Kidney (tissue), 14 donors: ENCODE results near the gene PPFIA2. TPM values are rescaled to one million over a fixed set of nuclear protein-coding genes. Genes with fewer than 3 reads are reported as not detected.

Experiments
- DNase-seq, 5 donors: peaks; one replicate each; pipeline ENCODE4 v3.0.0-alpha.2; 2013 to 2020
- FAIRE-seq: peaks from 2 replicates; lab custom pipeline; 2012; peaks lifted over from hg19 to GRCh38; lab: Jason Lieb, UNC
- H3K27ac ChIP-seq, 2 donors: one replicate each; pipeline ENCODE4 v1.7.0; 2013; ENCODE audit warnings: low read depth in 2 of 2, low read length in 2 of 2, inconsistent platforms in 1 of 2
- H3K27me3 ChIP-seq: one replicate; pipeline ENCODE4 v1.7.1; 2013; ENCODE audit warnings: low read length, inconsistent platforms; ENCODE audit not compliant: control insufficient read depth, insufficient read depth
- H3K36me3 ChIP-seq, 3 donors: one replicate each; pipeline versions ENCODE4 v1.7.0 to v1.7.1; 2013; ENCODE audit warnings: low read length in 3 of 3, control low read depth in 1 of 3, inconsistent platforms in 1 of 3; ENCODE audit not compliant: insufficient read depth in 3 of 3, control insufficient read depth in 2 of 3
- H3K4me1 ChIP-seq, 3 donors: one replicate each; pipeline versions ENCODE4 v1.7.0 to v1.7.1; 2013; ENCODE audit warnings: low read length in 3 of 3, inconsistent platforms in 1 of 3, low read depth in 1 of 3; ENCODE audit not compliant: control insufficient read depth in 2 of 3, insufficient read depth in 2 of 3
- H3K4me3 ChIP-seq, 3 donors: one replicate each; pipeline versions ENCODE4 v1.7.0 to v1.8.1; 2013; ENCODE audit warnings: low read length in 3 of 3, control low read depth in 1 of 3, inconsistent platforms in 1 of 3
- H3K9ac ChIP-seq, 3 donors: one replicate each; pipeline versions ENCODE4 v1.7.0 to v1.7.1; 2013; ENCODE audit warnings: low read length in 3 of 3, control low read depth in 1 of 3, inconsistent platforms in 1 of 3
- H3K9me3 ChIP-seq, 3 donors: one replicate each; pipeline versions ENCODE4 v1.7.0 to v1.7.1; 2013; ENCODE audit warnings: low read length in 3 of 3, control low read depth in 1 of 3, inconsistent platforms in 1 of 3; ENCODE audit not compliant: control insufficient read depth in 2 of 3, insufficient read depth in 1 of 3
- intact Hi-C: fragments of 100-400 bp; cut with DNase I; formaldehyde crosslinking; loops from one replicate; pipeline ENCODE4 v1.11.1; 2022
- polyA plus RNA-seq: library from polyadenylated mRNA; stranded (reverse); fragments of 350-450 nt; fragmentation: Illumina TruSeq; extraction: RNeasy Lipid Tissue Mini Kit (QIAGEN cat#74804); gene quantifications from one replicate; pipeline ENCODE4 v1.2.3, GENCODE V29; 2014; ENCODE audit warnings: low read depth, low replicate concordance; ENCODE audit not compliant: insufficient read depth
- total RNA-seq: library from RNA; stranded (reverse); fragmentation: NEBNext Ultra II Directional; extraction: Animal tissue kit (Norgen Biotek cat#: 25700); gene quantifications from one replicate; pipeline ENCODE4 v1.2.1, GENCODE V29; 2021
- TF ChIP-seq, protein P1 (sequence below): IDR thresholded peaks from 3 replicates; pipeline ENCODE4 v1.5.1; 2012; ENCODE audit warnings: mild to moderate bottlenecking, moderate library complexity, borderline replicate concordance; ENCODE audit not compliant: insufficient read depth; ENCODE audit errors: extremely low read depth
- donor health status: control.
- donor health status: control.
- donor health status: control.
- donor health status: control.
- donor health status: control.
- donor health status: DM: yes; HTN: yes; CAD: no.
- donor health status: Normal renal cell carcinoma (clear cell type).

The PPFIA2 gene
- total and polyA plus RNA-seq, 2 donors from 2014 or later = 2.8 to 9.4 TPM

DNA sequence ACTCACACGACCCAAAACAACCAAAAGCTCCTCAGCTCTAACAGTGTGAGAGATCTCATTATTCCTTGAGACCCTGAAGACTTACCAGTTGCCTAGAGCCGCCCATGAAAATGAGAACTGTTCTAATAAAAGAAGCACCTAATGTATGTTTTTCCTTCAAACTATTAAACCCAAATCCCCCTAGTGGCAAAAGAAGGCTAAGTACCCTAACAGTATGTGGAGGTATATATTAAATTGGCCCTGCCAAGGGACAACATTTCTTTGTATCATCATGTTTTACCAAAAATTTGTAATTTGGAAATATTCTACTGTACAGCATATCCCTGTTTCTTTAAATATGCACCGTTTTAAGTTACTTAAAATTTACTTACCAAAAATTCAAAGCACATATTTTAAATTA is 38.0 kb upstream of the PPFIA2 start:
- TF ChIP-seq, protein P1, sequence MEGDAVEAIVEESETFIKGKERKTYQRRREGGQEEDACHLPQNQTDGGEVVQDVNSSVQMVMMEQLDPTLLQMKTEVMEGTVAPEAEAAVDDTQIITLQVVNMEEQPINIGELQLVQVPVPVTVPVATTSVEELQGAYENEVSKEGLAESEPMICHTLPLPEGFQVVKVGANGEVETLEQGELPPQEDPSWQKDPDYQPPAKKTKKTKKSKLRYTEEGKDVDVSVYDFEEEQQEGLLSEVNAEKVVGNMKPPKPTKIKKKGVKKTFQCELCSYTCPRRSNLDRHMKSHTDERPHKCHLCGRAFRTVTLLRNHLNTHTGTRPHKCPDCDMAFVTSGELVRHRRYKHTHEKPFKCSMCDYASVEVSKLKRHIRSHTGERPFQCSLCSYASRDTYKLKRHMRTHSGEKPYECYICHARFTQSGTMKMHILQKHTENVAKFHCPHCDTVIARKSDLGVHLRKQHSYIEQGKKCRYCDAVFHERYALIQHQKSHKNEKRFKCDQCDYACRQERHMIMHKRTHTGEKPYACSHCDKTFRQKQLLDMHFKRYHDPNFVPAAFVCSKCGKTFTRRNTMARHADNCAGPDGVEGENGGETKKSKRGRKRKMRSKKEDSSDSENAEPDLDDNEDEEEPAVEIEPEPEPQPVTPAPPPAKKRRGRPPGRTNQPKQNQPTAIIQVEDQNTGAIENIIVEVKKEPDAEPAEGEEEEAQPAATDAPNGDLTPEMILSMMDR = peak; percentile 0
- H3K9ac ChIP-seq = no peak overlapping the region
- FAIRE-seq (no peak), DNase-seq (no peak)
- H3K4me3 ChIP-seq = no peak overlapping the region
- peaks cover 0 to 3% (median 0%) of the 10 kb centered on the region in 3 donors for H3K4me1 ChIP-seq
- H3K36me3 ChIP-seq = no peaks in the 10 kb centered on the region
- intact Hi-C loops = no loop called here
- no peak overlapping the region for H3K27ac ChIP-seq
- H3K9me3 ChIP-seq = no peaks in the 10 kb centered on the region
- no peaks in the 10 kb centered on the region for H3K27me3 ChIP-seq

GRCh38 chr12:81792666-81793065 is 33.5 kb upstream of the PPFIA2 start:
- H3K36me3 ChIP-seq = no peaks in the 10 kb centered on the region
- no peaks in the 10 kb centered on the region for H3K27me3 ChIP-seq
- no peaks in the 10 kb centered on the region for H3K4me1 ChIP-seq
- no peak for DNase-seq
- H3K9me3 ChIP-seq = no peaks in the 10 kb centered on the region
- FAIRE-seq = no peak
- TF ChIP-seq, protein P1 = no peak
- no peak overlapping the region for H3K9ac ChIP-seq
- no peak overlapping the region for H3K27ac ChIP-seq
- intact Hi-C loops = no loop called here
- H3K4me3 ChIP-seq = no peak overlapping the region

DNA sequence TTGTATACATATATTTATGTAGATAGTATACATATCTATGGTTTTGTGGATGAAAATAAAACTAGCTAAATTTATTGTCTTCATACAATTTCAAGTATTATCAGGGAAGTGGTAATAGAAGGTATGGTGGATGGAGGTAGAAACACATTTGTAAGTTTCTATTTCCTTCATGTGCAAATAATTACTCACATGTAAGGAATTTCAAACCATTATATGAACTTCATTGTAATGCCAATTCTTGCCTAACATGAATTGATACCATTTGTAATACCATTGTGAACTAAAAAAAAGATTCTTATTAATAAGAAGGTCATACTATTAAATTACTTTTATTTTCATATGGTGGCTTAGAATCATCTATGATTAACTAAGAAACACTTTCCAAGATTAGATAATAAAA is 20.1 kb upstream of the PPFIA2 start:
- Histone ChIP-seq H3K27ac (no peak overlapping the region), H3K27me3 (no peaks in the 10 kb centered on the region), H3K4me3 (no peak overlapping the region), H3K9ac (no peak overlapping the region), H3K9me3 (no peaks in the 10 kb centered on the region), H3K36me3 (no peaks in the 10 kb centered on the region), H3K4me1 (no peaks in the 10 kb centered on the region)
- FAIRE-seq (no peak), DNase-seq (no peak)
- intact Hi-C loops = no loop called here
- TF ChIP-seq, protein P1 = no peak

DNA sequence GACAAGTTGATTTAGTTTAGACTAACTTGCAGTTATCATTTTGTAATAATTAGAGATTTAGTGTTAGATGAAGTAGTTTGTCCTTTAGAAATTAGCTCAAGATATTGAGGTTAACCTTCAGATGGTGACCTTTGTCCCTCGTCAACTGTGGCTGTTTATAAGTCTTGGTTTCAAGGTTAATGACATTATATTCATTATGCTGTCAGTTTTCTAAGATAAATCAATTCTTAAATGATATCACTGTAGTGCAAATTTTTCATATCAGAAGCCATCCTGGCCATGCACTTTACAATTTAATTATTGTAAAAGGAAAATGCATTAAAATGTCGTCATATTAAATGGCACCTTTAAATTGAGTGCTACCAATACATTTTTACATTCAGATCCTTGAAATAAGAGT is 19.6 kb upstream of the PPFIA2 start:
- TF ChIP-seq, protein P1 = no peak
- DNase-seq (no peak), FAIRE-seq (no peak)
- no peak overlapping the region for H3K9ac ChIP-seq
- H3K27ac ChIP-seq = no peak overlapping the region
- intact Hi-C loops = no loop called here
- no peaks in the 10 kb centered on the region for H3K36me3 ChIP-seq
- H3K9me3 ChIP-seq = no peaks in the 10 kb centered on the region
- H3K4me1 ChIP-seq = no peaks in the 10 kb centered on the region
- H3K4me3 ChIP-seq = no peak overlapping the region
- no peaks in the 10 kb centered on the region for H3K27me3 ChIP-seq
